Cardiac muscle cell (in vitro differentiated cells and primary cell): ENCODE results near the gene SLC4A4. TPM values are rescaled to one million over a fixed set of nuclear protein-coding genes. Genes with fewer than 3 reads are reported as not detected.

Experiments used
- DNase-seq, 2 donors: peaks; one replicate each; pipeline versions ENCODE4 v3.0.0 to v3.0.0-alpha.2; 2010 to 2017; ENCODE audit warnings: low read depth in 1 of 2, low spot score in 1 of 2
- H3K27ac ChIP-seq: fragments of 200-600 bp; sonication (generic); 2 replicates; pipeline ENCODE4 v1.5.1; 2016
- H3K27me3 ChIP-seq: fragments of 200-600 bp; sonication (generic); 2 replicates; pipeline ENCODE4 v1.6.0; 2016; ENCODE audit warnings: control low read depth
- H3K36me3 ChIP-seq: fragments of 200-600 bp; sonication (generic); 2 replicates; pipeline ENCODE4 v1.5.1; 2016; ENCODE audit warnings: control low read depth
- H3K4me1 ChIP-seq: fragments of 200-600 bp; sonication (generic); 2 replicates; pipeline ENCODE4 v1.8.1; 2017; ENCODE audit warnings: low read depth, mild to moderate bottlenecking, mixed run types
- H3K4me3 ChIP-seq: fragments of 200-600 bp; sonication (generic); 2 replicates; pipeline ENCODE4 v1.5.1; 2016; ENCODE audit warnings: mild to moderate bottlenecking
- H3K9me3 ChIP-seq: fragments of 200-600 bp; sonication (generic); 2 replicates; pipeline ENCODE4 v1.5.1; 2017; ENCODE audit warnings: low read depth, mild to moderate bottlenecking, control low read depth
- polyA plus RNA-seq: library from polyadenylated mRNA; unstranded; fragments of >200 nt; fragmentation: Nextera tagmentation; extraction: Ambion mirVana; gene quantifications from 2 replicates; pipeline ENCODE4 v1.2.1, GENCODE V29; 2016
- total RNA-seq: library from RNA; depleted of rRNA; stranded (reverse); fragments of >200 nt; gene quantifications from 2 replicates; pipeline ENCODE4 v1.2.3, GENCODE V29; 2016
- TF ChIP-seq, protein P1 (sequence below): IDR thresholded peaks from 2 replicates; pipeline ENCODE4 v1.5.1; 2012; ENCODE audit warnings: low read depth, mild to moderate bottlenecking, low read length

SLC4A4 gene
- total and polyA plus RNA-seq, 2 experiments from 2014 or later, result 12.7 to 31.5 TPM

DNA sequence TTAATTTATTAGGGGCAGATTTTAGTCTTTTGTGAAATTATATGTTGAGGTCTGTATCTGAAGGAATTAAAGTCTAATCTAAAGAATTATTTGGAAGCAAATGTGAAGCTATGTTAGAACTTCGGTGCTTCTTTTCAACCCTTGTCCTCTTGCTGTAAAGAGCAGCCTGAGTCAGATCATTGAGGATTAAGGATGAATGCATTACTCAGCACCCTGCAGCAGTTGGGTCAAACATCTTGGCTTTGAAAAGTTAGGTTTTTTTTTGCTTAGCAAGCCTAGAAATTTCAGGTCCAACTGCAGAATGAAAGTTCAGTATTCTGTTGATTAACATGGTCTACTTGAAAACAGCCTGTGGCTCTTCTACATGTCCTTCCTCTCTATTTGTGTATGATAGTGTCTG lies 57.6 kb downstream of the SLC4A4 start:
- no peak overlapping the region for H3K27ac ChIP-seq
- no peak for DNase-seq

DNA sequence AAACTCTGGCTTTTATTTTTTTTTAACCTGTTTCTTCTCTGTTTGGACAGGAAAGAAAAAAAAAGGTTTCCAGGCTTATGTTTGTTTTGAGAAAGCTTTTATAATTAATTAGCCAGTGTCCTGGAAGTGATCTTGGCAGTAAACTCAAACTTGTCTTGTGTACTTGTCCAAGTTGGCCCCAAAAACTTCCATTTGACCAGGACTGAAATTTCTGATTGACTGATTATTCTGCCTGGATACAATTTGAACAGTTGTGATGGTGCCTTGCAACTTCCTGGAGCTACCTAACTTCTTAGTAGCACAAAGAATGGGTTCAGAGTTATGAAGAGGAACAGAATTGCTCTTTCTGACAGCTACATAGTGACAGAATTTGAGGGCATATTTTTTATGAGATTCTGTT lies 62.0 kb downstream of the SLC4A4 start:
- Histone ChIP-seq H3K9me3 (no peaks in the 10 kb centered on the region), H3K36me3 (no peaks in the 10 kb centered on the region), H3K4me1 (peaks cover 4% of the 10 kb centered on the region), H3K27ac (no peak overlapping the region), H3K27me3 (no peaks in the 10 kb centered on the region), H3K4me3 (no peak overlapping the region)
- TF ChIP-seq, protein P1, sequence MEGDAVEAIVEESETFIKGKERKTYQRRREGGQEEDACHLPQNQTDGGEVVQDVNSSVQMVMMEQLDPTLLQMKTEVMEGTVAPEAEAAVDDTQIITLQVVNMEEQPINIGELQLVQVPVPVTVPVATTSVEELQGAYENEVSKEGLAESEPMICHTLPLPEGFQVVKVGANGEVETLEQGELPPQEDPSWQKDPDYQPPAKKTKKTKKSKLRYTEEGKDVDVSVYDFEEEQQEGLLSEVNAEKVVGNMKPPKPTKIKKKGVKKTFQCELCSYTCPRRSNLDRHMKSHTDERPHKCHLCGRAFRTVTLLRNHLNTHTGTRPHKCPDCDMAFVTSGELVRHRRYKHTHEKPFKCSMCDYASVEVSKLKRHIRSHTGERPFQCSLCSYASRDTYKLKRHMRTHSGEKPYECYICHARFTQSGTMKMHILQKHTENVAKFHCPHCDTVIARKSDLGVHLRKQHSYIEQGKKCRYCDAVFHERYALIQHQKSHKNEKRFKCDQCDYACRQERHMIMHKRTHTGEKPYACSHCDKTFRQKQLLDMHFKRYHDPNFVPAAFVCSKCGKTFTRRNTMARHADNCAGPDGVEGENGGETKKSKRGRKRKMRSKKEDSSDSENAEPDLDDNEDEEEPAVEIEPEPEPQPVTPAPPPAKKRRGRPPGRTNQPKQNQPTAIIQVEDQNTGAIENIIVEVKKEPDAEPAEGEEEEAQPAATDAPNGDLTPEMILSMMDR, result no peak
- DNase-seq, result no peak

More for the DNA sequence above, 57.6 kb downstream of the SLC4A4 start:
- Histone ChIP-seq H3K36me3 (no peaks in the 10 kb centered on the region), H3K9me3 (no peaks in the 10 kb centered on the region), H3K4me3 (no peak overlapping the region), H3K4me1 (no peaks in the 10 kb centered on the region), H3K27me3 (no peaks in the 10 kb centered on the region)
- TF ChIP-seq, protein P1, result no peak

DNA sequence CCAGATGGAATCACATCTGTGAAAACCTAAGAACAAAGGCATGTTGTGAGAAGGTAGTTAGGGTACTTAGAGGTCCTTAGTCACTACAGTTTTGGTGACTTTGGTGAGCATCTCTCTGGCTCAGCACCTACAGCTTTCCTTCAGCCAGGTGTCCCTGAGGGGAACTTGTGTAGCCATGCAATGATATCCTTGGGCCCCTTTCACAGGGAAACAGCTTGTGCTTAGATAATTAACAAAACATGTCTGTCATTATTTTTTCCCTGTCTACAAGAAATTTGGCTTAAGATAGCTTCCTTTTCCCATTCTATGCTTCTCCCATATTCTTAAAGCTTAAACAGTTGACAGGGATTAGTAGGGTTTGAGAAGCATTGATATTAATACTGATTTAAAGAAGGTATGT lies 63.8 kb downstream of the SLC4A4 start:
- no peaks in the 10 kb centered on the region for H3K36me3 ChIP-seq
- H3K27me3 ChIP-seq, result no peaks in the 10 kb centered on the region
- H3K9me3 ChIP-seq, result no peaks in the 10 kb centered on the region
- TF ChIP-seq, protein P1, result no peak
- peaks cover 4% of the 10 kb centered on the region for H3K4me1 ChIP-seq
- DNase-seq, result no peak
- H3K27ac ChIP-seq, result no peak overlapping the region
- H3K4me3 ChIP-seq, result no peak overlapping the region

DNA sequence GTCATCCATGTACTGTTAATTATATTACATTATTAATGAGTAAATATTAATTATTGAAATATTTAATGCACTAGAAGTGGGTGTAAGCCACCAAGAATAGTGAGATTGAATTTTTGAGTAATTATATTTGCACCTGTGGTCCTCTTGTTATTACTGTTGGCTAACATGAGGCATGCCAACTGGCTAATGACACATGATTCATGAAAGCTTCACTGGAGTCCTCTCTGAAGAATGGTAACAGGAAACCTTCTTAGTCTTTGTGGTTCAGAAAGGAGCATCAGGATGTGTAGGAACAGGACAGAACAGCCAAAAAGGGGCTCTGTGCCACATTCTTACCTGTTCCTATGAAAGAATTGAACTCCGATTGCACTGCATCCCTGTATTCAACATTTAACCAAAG lies 65.2 kb downstream of the SLC4A4 start:
- Histone ChIP-seq H3K36me3 (no peaks in the 10 kb centered on the region), H3K4me1 (peaks cover 4% of the 10 kb centered on the region), H3K27ac (no peak overlapping the region), H3K9me3 (no peaks in the 10 kb centered on the region), H3K27me3 (no peaks in the 10 kb centered on the region), H3K4me3 (no peak overlapping the region)
- DNase-seq, result no peak
- TF ChIP-seq, protein P1, result no peak

DNA sequence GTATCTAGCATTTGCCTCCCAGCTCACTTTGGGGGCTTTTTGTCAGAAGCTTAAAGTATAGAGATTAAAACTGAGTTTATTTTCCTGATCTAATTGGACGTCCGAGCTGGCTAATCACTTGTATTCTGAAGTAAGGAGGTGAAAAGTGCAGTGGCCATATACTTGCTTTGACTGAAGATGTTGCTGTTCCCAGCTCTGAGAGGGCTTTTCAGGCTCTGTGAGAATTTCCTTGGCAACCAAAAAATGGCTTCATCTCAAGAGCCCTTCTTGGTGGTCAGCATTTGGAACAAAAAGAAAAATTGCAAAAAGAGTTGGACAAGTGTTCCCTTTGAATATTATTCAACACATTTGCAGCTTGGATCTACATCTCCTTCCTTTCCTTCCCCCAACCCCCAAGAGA lies 67.0 kb downstream of the SLC4A4 start:
- no peak overlapping the region for H3K27ac ChIP-seq
- TF ChIP-seq, protein P1, result no peak
- H3K4me3 ChIP-seq, result no peak overlapping the region
- no peaks in the 10 kb centered on the region for H3K36me3 ChIP-seq
- H3K4me1 ChIP-seq, result peaks cover 4% of the 10 kb centered on the region
- no peaks in the 10 kb centered on the region for H3K9me3 ChIP-seq
- H3K27me3 ChIP-seq, result no peaks in the 10 kb centered on the region
- DNase-seq, result no peak
